Measurements from ENCODE around the gene TRIM9. TPM values are rescaled to one million over a fixed set of nuclear protein-coding genes. Genes with fewer than 3 reads are reported as not detected.

Gene TRIM9
- total and polyA plus RNA-seq, 12 donors, result 0.55 to 5.3 (median 2.0) TPM

GRCh38 chr14:51056421-51056820 lies 38.5 kb downstream of the TRIM9 start:
- Histone ChIP-seq H3K4me3 (no peak overlapping the region), H3K36me3 (replicated peaks in 1 of 2) (no peaks in the 10 kb centered on the region), H3K4me1 (replicated peaks in 1 of 2) (no peaks in the 10 kb centered on the region), H3K9me3 (replicated peaks in 1 of 3) (no peaks in the 10 kb centered on the region), H3K27ac (no peak overlapping the region), H3K27me3 (no peaks in the 10 kb centered on the region)
- intact Hi-C loops (cut with DNase I), result no loop called here
- no peak for TF ChIP-seq CTCF (IDR thresholded peaks at IDR 0.05)
- no peak for DNase-seq

- no peak for DNase-seq
- 86 to 92% (median 89%) methylated on average over 2 of the region's 2 CpGs for WGBS, 4 donors
- intact Hi-C loops (cut with DNase I), result no loop called here
- no peaks in the 10 kb centered on the region for H3K27me3 ChIP-seq
- H3K4me1 ChIP-seq (replicated peaks in 1 of 2), result no peaks in the 10 kb centered on the region
- H3K27ac ChIP-seq, result no peak overlapping the region
- no peaks in the 10 kb centered on the region for H3K36me3 ChIP-seq (replicated peaks in 1 of 2)
- TF ChIP-seq CTCF (IDR thresholded peaks at IDR 0.05) (no peak), POLR2A (IDR thresholded peaks at IDR 0.05) (no peak)
- H3K9me3 ChIP-seq (replicated peaks in 1 of 3), result no peaks in the 10 kb centered on the region
- H3K4me3 ChIP-seq, result no peak overlapping the region
These were observed 41.7 kb downstream of the TRIM9 start for GRCh38 chr14:51053157-51053556.

- intact Hi-C loops (cut with DNase I), result no loop called here
- DNase-seq, result no peak
- H3K36me3 ChIP-seq (replicated peaks in 1 of 2), result no peaks in the 10 kb centered on the region
- H3K4me1 ChIP-seq (replicated peaks in 1 of 2), result no peaks in the 10 kb centered on the region
- H3K4me3 ChIP-seq, result no peak overlapping the region
- H3K9me3 ChIP-seq (replicated peaks in 1 of 3), result no peaks in the 10 kb centered on the region
- TF ChIP-seq CTCF (IDR thresholded peaks at IDR 0.05) (no peak), POLR2A (IDR thresholded peaks at IDR 0.05) (no peak)
- 75 to 87% (median 85%) methylated on average over 3 of the region's 3 CpGs for WGBS, 4 donors
- H3K27me3 ChIP-seq, result no peaks in the 10 kb centered on the region
- no peak overlapping the region for H3K27ac ChIP-seq
These were observed 49.9 kb downstream of the TRIM9 start for GRCh38 chr14:51044961-51045360.

GRCh38 chr14:51041883-51042282 lies 53.0 kb downstream of the TRIM9 start:
- no peaks in the 10 kb centered on the region for H3K4me1 ChIP-seq (replicated peaks in 1 of 2)
- no peaks in the 10 kb centered on the region for H3K36me3 ChIP-seq (replicated peaks in 1 of 2)
- no peak overlapping the region for H3K27ac ChIP-seq
- no peak for TF ChIP-seq CTCF (IDR thresholded peaks at IDR 0.05)
- no peak for TF ChIP-seq POLR2A (IDR thresholded peaks at IDR 0.05)
- no peaks in the 10 kb centered on the region for H3K9me3 ChIP-seq (replicated peaks in 1 of 3)
- H3K4me3 ChIP-seq, result no peak overlapping the region
- 69 to 81% (median 73%) methylated on average over 5 of the region's 5 CpGs for WGBS, 4 donors
- no peak for DNase-seq
- H3K27me3 ChIP-seq, result no peaks in the 10 kb centered on the region
- intact Hi-C loops (cut with DNase I), result no loop called here
